ENCODE data around the gene LHB. TPM values are rescaled to one million over a fixed set of nuclear protein-coding genes. Genes with fewer than 3 reads are reported as not detected.
"Not testable (repeated sequence)": the region's sequence is repeated elsewhere in the genome, so short reads cannot be mapped to it uniquely, and the experiment has no call there.

LHB gene
- total RNA-seq, 2 experiments from 2014 or later: 1.1 TPM; not detected in 1

DNA sequence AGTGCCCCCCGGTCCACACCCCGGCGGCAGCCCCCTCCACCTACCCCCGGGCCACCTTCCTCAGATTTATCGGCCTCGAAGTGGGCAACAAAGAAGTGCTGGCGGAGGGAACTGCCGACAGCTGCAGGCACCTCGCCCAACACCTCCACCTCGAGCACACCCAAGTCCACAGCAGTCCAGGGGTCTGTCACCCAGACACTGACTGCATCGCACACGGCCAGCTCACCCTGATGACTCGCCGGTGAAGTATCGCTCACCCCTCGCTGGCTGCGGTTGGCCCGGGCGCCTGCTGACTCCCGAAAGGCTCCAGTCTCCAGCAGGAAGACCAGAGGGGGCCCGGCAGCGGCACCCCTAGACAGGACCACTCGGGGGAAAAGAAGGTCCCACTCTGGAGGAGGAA lies 8.7 kb upstream of the LHB start:
- H3K9me3 ChIP-seq (ENCODE audit: low read length); H3K27ac ChIP-seq (ENCODE audit: low read depth, low read length, poor library complexity, severe bottlenecking); BruUV-seq (replicated peaks); H3K4me3 ChIP-seq (ENCODE audit: low read depth, low read length, poor library complexity, severe bottlenecking); H4K20me1 ChIP-seq (ENCODE audit: insufficient read depth, low read length); H2AFZ ChIP-seq (ENCODE audit: low read length); POLR2A ChIA-PET; CTCF ChIA-PET (ENCODE audit: unreplicated experiment); intact Hi-C loops (cut with micrococcal nuclease; ENCODE audit: unreplicated experiment); H3K4me2 ChIP-seq (ENCODE audit: low read length); H3K9me2 ChIP-seq (ENCODE audit: insufficient read depth, low read length); H3K36me3 ChIP-seq (ENCODE audit: insufficient read depth, low read length); H3K79me2 ChIP-seq (ENCODE audit: insufficient read depth, low read depth, low read length); DNase-seq (ENCODE audit: low spot score): not testable (repeated sequence)
- H3K4me1 ChIP-seq (ENCODE audit: insufficient read depth, low read length, poor library complexity, severe bottlenecking): peaks cover 11% of the 10 kb centered on the region

GRCh38 chr19:49025088-49025487 lies 8.2 kb upstream of the LHB start:
- H4K20me1 ChIP-seq (ENCODE audit: insufficient read depth, low read length); H3K79me2 ChIP-seq (ENCODE audit: insufficient read depth, low read depth, low read length); POLR2A ChIA-PET; BruUV-seq (replicated peaks); H3K36me3 ChIP-seq (ENCODE audit: insufficient read depth, low read length); H3K4me2 ChIP-seq (ENCODE audit: low read length); H3K9me2 ChIP-seq (ENCODE audit: insufficient read depth, low read length); H3K9me3 ChIP-seq (ENCODE audit: low read length); DNase-seq (ENCODE audit: low spot score); CTCF ChIA-PET (ENCODE audit: unreplicated experiment); H3K4me3 ChIP-seq (ENCODE audit: low read depth, low read length, poor library complexity, severe bottlenecking); H2AFZ ChIP-seq (ENCODE audit: low read length); intact Hi-C loops (cut with micrococcal nuclease; ENCODE audit: unreplicated experiment); H3K27ac ChIP-seq (ENCODE audit: low read depth, low read length, poor library complexity, severe bottlenecking): not testable (repeated sequence)
- peaks cover 16% of the 10 kb centered on the region for H3K4me1 ChIP-seq (ENCODE audit: insufficient read depth, low read length, poor library complexity, severe bottlenecking)

GRCh38 chr19:49024233-49024632 lies 7.3 kb upstream of the LHB start, which contains the start of gene CGB3:
Gene CGB3, minus strand, starts transcription at chr19:49024333. Its CDS starts 362 bp downstream, at chr19:49023971.
- H2AFZ ChIP-seq (ENCODE audit: low read length); H3K79me2 ChIP-seq (ENCODE audit: insufficient read depth, low read depth, low read length); DNase-seq (ENCODE audit: low spot score); H3K36me3 ChIP-seq (ENCODE audit: insufficient read depth, low read length); CTCF ChIA-PET (ENCODE audit: unreplicated experiment); BruUV-seq (replicated peaks); H3K4me3 ChIP-seq (ENCODE audit: low read depth, low read length, poor library complexity, severe bottlenecking); H4K20me1 ChIP-seq (ENCODE audit: insufficient read depth, low read length); H3K27ac ChIP-seq (ENCODE audit: low read depth, low read length, poor library complexity, severe bottlenecking); intact Hi-C loops (cut with micrococcal nuclease; ENCODE audit: unreplicated experiment); POLR2A ChIA-PET; H3K9me2 ChIP-seq (ENCODE audit: insufficient read depth, low read length); H3K9me3 ChIP-seq (ENCODE audit: low read length); H3K4me2 ChIP-seq (ENCODE audit: low read length): not testable (repeated sequence)
- peaks cover 22% of the 10 kb centered on the region for H3K4me1 ChIP-seq (ENCODE audit: insufficient read depth, low read length, poor library complexity, severe bottlenecking)

DNA sequence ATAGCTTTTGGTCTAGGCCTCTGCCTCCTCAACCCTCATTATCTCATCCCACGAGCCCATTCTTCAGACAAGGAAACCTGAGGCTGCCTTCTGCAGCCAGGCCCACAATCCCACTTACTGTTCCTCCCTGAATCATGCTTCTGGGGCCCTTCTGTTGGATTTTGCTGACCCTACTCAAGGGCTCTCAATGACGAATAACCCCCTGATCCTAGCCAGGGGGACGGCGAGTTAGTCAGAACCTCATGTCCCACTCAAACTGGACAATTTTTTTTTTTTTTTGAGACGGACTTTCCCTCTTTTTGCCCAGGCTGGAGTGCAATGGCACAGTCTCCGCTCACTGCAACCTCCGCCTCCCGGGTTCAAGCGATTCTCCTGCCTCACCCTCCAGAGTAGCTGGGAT lies 5.2 kb upstream of the LHB start:
- intact Hi-C loops (cut with micrococcal nuclease; ENCODE audit: unreplicated experiment): no loop called here
- DNase-seq (ENCODE audit: low spot score): no peak
- Histone ChIP-seq H3K79me2 (ENCODE audit: insufficient read depth, low read depth, low read length) (no peaks in the 10 kb centered on the region), H3K9me3 (ENCODE audit: low read length) (no peaks in the 10 kb centered on the region), H3K36me3 (ENCODE audit: insufficient read depth, low read length) (no peaks in the 10 kb centered on the region), H3K9me2 (ENCODE audit: insufficient read depth, low read length) (no peaks in the 10 kb centered on the region), H2AFZ (ENCODE audit: low read length) (no peak overlapping the region), H3K4me3 (ENCODE audit: low read depth, low read length, poor library complexity, severe bottlenecking) (no peak overlapping the region), H3K4me1 (ENCODE audit: insufficient read depth, low read length, poor library complexity, severe bottlenecking) (peaks cover 42% of the 10 kb centered on the region), H4K20me1 (ENCODE audit: insufficient read depth, low read length) (no peaks in the 10 kb centered on the region), H3K4me2 (ENCODE audit: low read length) (no peak overlapping the region), H3K27ac (ENCODE audit: low read depth, low read length, poor library complexity, severe bottlenecking) (no peak overlapping the region)
- BruUV-seq (replicated peaks): no TSS peak
- ChIA-PET CTCF (ENCODE audit: unreplicated experiment) (no interaction called here), POLR2A (interaction anchor here (1.6 kb wide), 1 partner anchor 29 kb away, joined by 5 read pairs; the partner anchor contains the start of genes GYS1 and RUVBL2)
- TF ChIP-seq EZH2phosphoT487 (IDR thresholded peaks at IDR 0.05; ENCODE audit: borderline replicate concordance, low read depth, low read length) (no peak), CTCF (conservative IDR thresholded peaks at IDR 0.05; ENCODE audit: low read length) (no peak)
